ENCODE data around the gene MBD2.
"Not testable (repeated sequence)": the region's sequence is repeated elsewhere in the genome, so short reads cannot be mapped to it uniquely, and the experiment has no call there.

MBD2 gene

GRCh38 chr18:54224379-54225014 is at the start of gene MBD2:
MBD2 (minus strand) TSS chr18:54224669; CDS start chr18:54224559, 110 bp downstream.
- DNase-seq (ENCODE audit: low read depth), result peak; percentile 89

- no peak for DNase-seq (ENCODE audit: low read depth)
Observed at GRCh38 chr18:54269893-54270844, 45.7 kb upstream of the MBD2 start.

GRCh38 chr18:54268751-54269150 is 44.3 kb upstream of the MBD2 start:
- DNase-seq (ENCODE audit: low read depth), result no peak

- DNase-seq (ENCODE audit: low read depth), result no peak
Observed at GRCh38 chr18:54267701-54268100, 43.2 kb upstream of the MBD2 start.

- DNase-seq (ENCODE audit: low read depth), result no peak
Observed at GRCh38 chr18:54263904-54264336, 39.5 kb upstream of the MBD2 start.

- DNase-seq (ENCODE audit: low read depth), result no peak
Observed at GRCh38 chr18:54261894-54262293, 37.4 kb upstream of the MBD2 start.

GRCh38 chr18:54260396-54261072 is 36.1 kb upstream of the MBD2 start:
- no peak for DNase-seq (ENCODE audit: low read depth)

GRCh38 chr18:54257818-54258217 is 33.3 kb upstream of the MBD2 start:
- DNase-seq (ENCODE audit: low read depth), result not testable (repeated sequence)

- DNase-seq (ENCODE audit: low read depth), result no peak
Observed at GRCh38 chr18:54257015-54257414, 32.5 kb upstream of the MBD2 start.

- no peak for DNase-seq (ENCODE audit: low read depth)
Observed at GRCh38 chr18:54255141-54255540, 30.7 kb upstream of the MBD2 start.

GRCh38 chr18:54254265-54254758 is 29.8 kb upstream of the MBD2 start:
- no peak for DNase-seq (ENCODE audit: low read depth)

- DNase-seq (ENCODE audit: low read depth), result no peak
Observed at GRCh38 chr18:54251606-54252390, 27.3 kb upstream of the MBD2 start.

GRCh38 chr18:54250846-54251261 is 26.4 kb upstream of the MBD2 start:
- no peak for DNase-seq (ENCODE audit: low read depth)

- DNase-seq (ENCODE audit: low read depth), result no peak
Observed at GRCh38 chr18:54247511-54248175, 23.2 kb upstream of the MBD2 start.

GRCh38 chr18:54242327-54242726 is 17.9 kb upstream of the MBD2 start:
- no peak for DNase-seq (ENCODE audit: low read depth)

- no peak for DNase-seq (ENCODE audit: low read depth)
Observed at GRCh38 chr18:54241483-54241882, 17.0 kb upstream of the MBD2 start.

- DNase-seq (ENCODE audit: low read depth), result no peak
Observed at GRCh38 chr18:54240629-54241107, 16.2 kb upstream of the MBD2 start.

GRCh38 chr18:54239601-54240000 is 15.1 kb upstream of the MBD2 start:
- no peak for DNase-seq (ENCODE audit: low read depth)

- no peak for DNase-seq (ENCODE audit: low read depth)
Observed at GRCh38 chr18:54239091-54239490, 14.6 kb upstream of the MBD2 start.

- DNase-seq (ENCODE audit: low read depth), result no peak
Observed at GRCh38 chr18:54238173-54238936, 13.9 kb upstream of the MBD2 start.
